Liver (tissue), 9 donors: ENCODE results near the gene GAS7. TPM values are rescaled to one million over a fixed set of nuclear protein-coding genes. Genes with fewer than 3 reads are reported as not detected.

ENCODE experiments used
- DNase-seq: peaks from one replicate; pipeline ENCODE4 v3.0.0-alpha.2; 2017; ENCODE audit warnings: low spot score
- H3K27ac ChIP-seq, 2 donors: one replicate each; pipeline ENCODE4 v1.7.0; 2013; ENCODE audit warnings: inconsistent platforms in 2 of 2, low read length in 2 of 2, control low read depth in 1 of 2, low read depth in 1 of 2, mild to moderate bottlenecking in 1 of 2
- H3K27me3 ChIP-seq, 4 donors: one replicate each; pipeline versions ENCODE4 v1.6.1 to v1.7.0; 2013; ENCODE audit warnings: low read length in 3 of 4, inconsistent platforms in 1 of 4, mild to moderate bottlenecking in 1 of 4, moderate library complexity in 1 of 4; ENCODE audit not compliant: control insufficient read depth in 4 of 4, insufficient read depth in 4 of 4
- H3K36me3 ChIP-seq, 4 donors: one replicate each; pipeline versions ENCODE4 v1.6.1 to v1.7.0; 2013; ENCODE audit warnings: low read length in 3 of 4, mild to moderate bottlenecking in 3 of 4, low read depth in 1 of 4, moderate library complexity in 1 of 4; ENCODE audit not compliant: control insufficient read depth in 4 of 4, insufficient read depth in 3 of 4
- H3K4me1 ChIP-seq, 4 donors: one replicate each; pipeline versions ENCODE4 v1.6.1 to v1.7.0; 2013; ENCODE audit warnings: low read length in 3 of 4, mild to moderate bottlenecking in 3 of 4, moderate library complexity in 1 of 4; ENCODE audit not compliant: control insufficient read depth in 4 of 4, insufficient read depth in 4 of 4
- H3K4me3 ChIP-seq, 3 donors: one replicate each; pipeline versions ENCODE4 v1.6.1 to v1.7.0; 2013; ENCODE audit warnings: low read length in 3 of 3, control low read depth in 1 of 3, low read depth in 1 of 3, mild to moderate bottlenecking in 1 of 3
- H3K9ac ChIP-seq, 2 donors: one replicate each; pipeline ENCODE4 v1.7.0; 2013; ENCODE audit warnings: low read length in 2 of 2, mild to moderate bottlenecking in 2 of 2, moderate library complexity in 2 of 2, control low read depth in 1 of 2, low read depth in 1 of 2
- H3K9me3 ChIP-seq, 4 donors: one replicate each; pipeline versions ENCODE4 v1.6.1 to v1.7.0; 2013; ENCODE audit warnings: low read length in 3 of 4; ENCODE audit not compliant: control insufficient read depth in 4 of 4
- FOXA1 ChIP-seq: IDR thresholded peaks from 2 replicates; pipeline ENCODE4 v1.6.1; 2016; ENCODE audit warnings: antibody characterized with exemption
- FOXA2 ChIP-seq: IDR thresholded peaks from 2 replicates; pipeline ENCODE4 v1.6.1; 2016; ENCODE audit warnings: antibody characterized with exemption
- GABPA ChIP-seq, 2 donors: IDR thresholded peaks in 1 of 2; conservative IDR thresholded peaks in 1 of 2; 2 replicates each; pipeline ENCODE4 v1.6.1; 2016; ENCODE audit warnings: antibody characterized with exemption in 2 of 2, mild to moderate bottlenecking in 1 of 2, moderate library complexity in 1 of 2
- HNF4A ChIP-seq, 2 donors: conservative IDR thresholded peaks; 2 replicates each; pipeline ENCODE4 v1.6.1; 2016; ENCODE audit warnings: antibody characterized with exemption in 2 of 2, mild to moderate bottlenecking in 2 of 2
- HNF4G ChIP-seq: IDR thresholded peaks from 2 replicates; pipeline ENCODE4 v1.6.1; 2016; ENCODE audit warnings: antibody characterized with exemption
- JUND ChIP-seq, 2 donors: IDR thresholded peaks; 2 replicates each; pipeline ENCODE4 v1.6.1; 2016; ENCODE audit warnings: antibody characterized with exemption in 2 of 2
- RAD21 ChIP-seq, 2 donors: IDR thresholded peaks; 2 replicates each; pipeline ENCODE4 v1.6.1; 2016; ENCODE audit warnings: antibody characterized with exemption in 2 of 2, mild to moderate bottlenecking in 2 of 2
- RXRA ChIP-seq, 2 donors: IDR thresholded peaks; 2 replicates each; pipeline ENCODE4 v1.6.1; 2017 to 2018; ENCODE audit warnings: antibody characterized with exemption in 2 of 2, mild to moderate bottlenecking in 1 of 2
- SP1 ChIP-seq: IDR thresholded peaks from 2 replicates; pipeline ENCODE4 v1.6.1; 2018; ENCODE audit warnings: antibody characterized with exemption, mild to moderate bottlenecking
- TAF1 ChIP-seq: conservative IDR thresholded peaks from 2 replicates; pipeline ENCODE4 v1.6.1; 2016; ENCODE audit warnings: antibody characterized with exemption, mild to moderate bottlenecking
- YY1 ChIP-seq: IDR thresholded peaks from 2 replicates; pipeline ENCODE4 v1.6.1; 2016; ENCODE audit warnings: antibody characterized with exemption, mild to moderate bottlenecking
- WGBS: extraction: QIAGEN DNeasy Blood & Tissue Kit; methylation state at CpG from one replicate; pipeline ENCODE4 v1.1.7; 2013; 5-methylcytosine and 5-hydroxymethylcytosine counted together
- polyA plus RNA-seq, 2 donors: library from polyadenylated mRNA; stranded (reverse) in 1 of 2; unstranded in 1 of 2; fragments of 200-250 nt in 1 of 2; fragments of >200 nt in 1 of 2; fragmentation: Nextera tagmentation in 1 of 2; extraction: Ambion mirVana in 1 of 2; gene quantifications; one replicate each; pipeline versions ENCODE4 v1.2.1 to v1.2.3, GENCODE V29; 2013 to 2015
- total RNA-seq, 2 donors: library from RNA; depleted of rRNA; stranded (reverse); fragments of >200 nt; gene quantifications; one replicate each; pipeline ENCODE4 v1.2.3, GENCODE V29; 2014
- TF ChIP-seq, protein P1 (sequence below): fragments of 150-350 bp; IDR thresholded peaks from 2 replicates; pipeline ENCODE4 v1.5.1; 2017; ENCODE audit warnings: improper control_type of control experiment, low read depth, low read length; ENCODE audit not compliant: missing input control
- TF ChIP-seq, protein P2 (sequence below): IDR thresholded peaks from 2 replicates; pipeline ENCODE4 v1.6.1; 2016; ENCODE audit warnings: antibody characterized with exemption
- TF ChIP-seq, protein P3 (sequence below): IDR thresholded peaks from 2 replicates; pipeline ENCODE4 v1.6.1; 2016; ENCODE audit warnings: antibody characterized with exemption
- TF ChIP-seq, protein P4 (sequence below): IDR thresholded peaks from 2 replicates; pipeline ENCODE4 v1.6.1; 2016; ENCODE audit warnings: antibody characterized with exemption, mild to moderate bottlenecking
- TF ChIP-seq, protein P5 (sequence below): IDR thresholded peaks from 2 replicates; pipeline ENCODE4 v1.6.1; 2016; ENCODE audit warnings: antibody characterized with exemption
- donor health status: healthy.
- donor health status: healthy.
- donor health status: healthy.
- donor health status: healthy.
- donor health status: healthy.

Gene GAS7
- total and polyA plus RNA-seq, 4 donors, result 0.79 to 6.1 (median 2.5) TPM

DNA sequence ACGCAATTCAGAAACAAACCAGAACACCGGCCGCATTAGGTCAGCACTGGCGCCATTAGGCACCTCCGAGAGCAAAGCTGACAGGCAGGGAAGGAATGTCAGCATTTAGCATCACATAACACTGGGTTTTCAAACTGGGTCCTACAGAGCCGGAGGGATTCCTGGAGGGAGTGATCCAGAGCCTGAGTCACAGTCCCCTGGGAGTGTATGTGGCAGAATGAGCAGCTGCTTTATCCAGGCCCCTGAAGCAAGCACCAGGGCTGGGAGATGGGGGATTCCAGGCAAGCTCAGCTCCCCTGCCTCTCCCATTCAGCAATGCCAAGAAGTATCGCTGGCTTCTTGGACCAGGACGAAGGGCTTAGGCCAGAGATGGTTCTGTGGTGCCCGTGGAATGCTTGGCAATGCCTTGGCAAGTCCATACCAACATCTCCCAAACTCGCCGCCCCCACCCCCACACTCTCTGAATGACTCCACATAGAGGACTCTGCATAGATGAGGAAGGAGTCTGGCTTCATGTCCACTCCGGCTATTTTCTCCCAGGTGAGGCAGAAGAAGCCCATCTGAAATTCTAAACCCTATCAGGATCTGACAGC is 20.4 kb downstream of the GAS7 start:
- H3K9me3 ChIP-seq, result no peaks in the 10 kb centered on the region
- H3K36me3 ChIP-seq, result no peaks in the 10 kb centered on the region
- H3K4me3 ChIP-seq, result no peak overlapping the region
- TF ChIP-seq RXRA (IDR thresholded peaks at IDR 0.05) (no peak), GABPA (IDR thresholded peaks at IDR 0.05 in 1 of 2, conservative IDR thresholded peaks at IDR 0.05 in 1 of 2) (no peak), RAD21 (IDR thresholded peaks at IDR 0.05) (no peak), HNF4A (conservative IDR thresholded peaks at IDR 0.05) (no peak), FOXA1 (no peak), FOXA2 (no peak), TAF1 (no peak)
- TF ChIP-seq, protein P1, sequence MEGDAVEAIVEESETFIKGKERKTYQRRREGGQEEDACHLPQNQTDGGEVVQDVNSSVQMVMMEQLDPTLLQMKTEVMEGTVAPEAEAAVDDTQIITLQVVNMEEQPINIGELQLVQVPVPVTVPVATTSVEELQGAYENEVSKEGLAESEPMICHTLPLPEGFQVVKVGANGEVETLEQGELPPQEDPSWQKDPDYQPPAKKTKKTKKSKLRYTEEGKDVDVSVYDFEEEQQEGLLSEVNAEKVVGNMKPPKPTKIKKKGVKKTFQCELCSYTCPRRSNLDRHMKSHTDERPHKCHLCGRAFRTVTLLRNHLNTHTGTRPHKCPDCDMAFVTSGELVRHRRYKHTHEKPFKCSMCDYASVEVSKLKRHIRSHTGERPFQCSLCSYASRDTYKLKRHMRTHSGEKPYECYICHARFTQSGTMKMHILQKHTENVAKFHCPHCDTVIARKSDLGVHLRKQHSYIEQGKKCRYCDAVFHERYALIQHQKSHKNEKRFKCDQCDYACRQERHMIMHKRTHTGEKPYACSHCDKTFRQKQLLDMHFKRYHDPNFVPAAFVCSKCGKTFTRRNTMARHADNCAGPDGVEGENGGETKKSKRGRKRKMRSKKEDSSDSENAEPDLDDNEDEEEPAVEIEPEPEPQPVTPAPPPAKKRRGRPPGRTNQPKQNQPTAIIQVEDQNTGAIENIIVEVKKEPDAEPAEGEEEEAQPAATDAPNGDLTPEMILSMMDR, result no peak
- TF ChIP-seq, protein P2, sequence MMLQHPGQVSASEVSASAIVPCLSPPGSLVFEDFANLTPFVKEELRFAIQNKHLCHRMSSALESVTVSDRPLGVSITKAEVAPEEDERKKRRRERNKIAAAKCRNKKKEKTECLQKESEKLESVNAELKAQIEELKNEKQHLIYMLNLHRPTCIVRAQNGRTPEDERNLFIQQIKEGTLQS, result no peak
- TF ChIP-seq, protein P3, sequence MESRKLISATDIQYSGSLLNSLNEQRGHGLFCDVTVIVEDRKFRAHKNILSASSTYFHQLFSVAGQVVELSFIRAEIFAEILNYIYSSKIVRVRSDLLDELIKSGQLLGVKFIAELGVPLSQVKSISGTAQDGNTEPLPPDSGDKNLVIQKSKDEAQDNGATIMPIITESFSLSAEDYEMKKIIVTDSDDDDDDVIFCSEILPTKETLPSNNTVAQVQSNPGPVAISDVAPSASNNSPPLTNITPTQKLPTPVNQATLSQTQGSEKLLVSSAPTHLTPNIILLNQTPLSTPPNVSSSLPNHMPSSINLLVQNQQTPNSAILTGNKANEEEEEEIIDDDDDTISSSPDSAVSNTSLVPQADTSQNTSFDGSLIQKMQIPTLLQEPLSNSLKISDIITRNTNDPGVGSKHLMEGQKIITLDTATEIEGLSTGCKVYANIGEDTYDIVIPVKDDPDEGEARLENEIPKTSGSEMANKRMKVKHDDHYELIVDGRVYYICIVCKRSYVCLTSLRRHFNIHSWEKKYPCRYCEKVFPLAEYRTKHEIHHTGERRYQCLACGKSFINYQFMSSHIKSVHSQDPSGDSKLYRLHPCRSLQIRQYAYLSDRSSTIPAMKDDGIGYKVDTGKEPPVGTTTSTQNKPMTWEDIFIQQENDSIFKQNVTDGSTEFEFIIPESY, result no peak
- H3K9ac ChIP-seq, result no peak overlapping the region
- DNase-seq, result no peak
- 63% methylated on average over 12 of the region's 12 CpGs for WGBS
- no peak overlapping the region for H3K27ac ChIP-seq
- peaks cover 0 to 3% (median 0%) of the 10 kb centered on the region in 4 donors for H3K27me3 ChIP-seq
- H3K4me1 ChIP-seq, result no peaks in the 10 kb centered on the region

DNA sequence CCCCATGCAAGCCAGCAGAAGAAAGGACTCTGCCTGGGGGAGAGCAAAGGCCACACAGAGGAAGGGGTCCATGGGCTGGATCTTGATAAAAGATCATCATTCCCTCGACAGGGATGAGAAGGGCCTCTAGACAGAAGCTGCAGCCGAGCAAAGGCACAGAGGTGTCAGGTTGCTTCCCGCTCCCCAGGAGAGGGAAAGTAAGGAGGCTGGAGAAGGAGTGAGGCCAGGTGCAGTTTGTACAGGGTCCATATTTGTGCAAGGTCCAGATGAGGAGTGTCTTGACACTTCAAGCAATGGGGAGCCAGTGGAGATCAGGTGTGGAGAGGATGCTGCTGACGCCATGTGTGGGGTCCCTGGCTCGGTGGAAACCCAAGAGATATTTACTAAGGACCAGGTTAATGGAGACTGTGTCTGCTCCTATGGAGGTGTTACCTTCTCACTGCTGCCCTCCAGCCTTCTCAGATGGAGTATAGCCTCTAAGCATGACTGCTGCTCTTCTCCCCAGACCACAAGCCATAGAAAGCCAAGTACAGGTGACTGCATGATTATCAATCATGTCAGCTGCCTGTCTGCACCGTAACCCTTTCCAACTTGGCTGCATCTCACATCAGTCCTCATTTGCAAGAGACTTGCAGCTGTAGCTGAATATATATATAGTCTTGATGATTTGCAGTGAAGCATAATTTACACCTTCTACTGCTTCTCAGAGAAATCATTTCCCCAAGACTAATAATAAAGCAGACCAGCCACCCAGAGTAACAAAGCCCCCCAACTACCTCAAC is 21.1 kb downstream of the GAS7 start:
- H3K27me3 ChIP-seq, result peaks cover 0 to 3% (median 0%) of the 10 kb centered on the region in 4 donors
- H3K4me3 ChIP-seq, result no peak overlapping the region
- no peak for DNase-seq
- H3K9me3 ChIP-seq, result peaks cover 0 to 2% (median 1%) of the 10 kb centered on the region in 4 donors
- TF ChIP-seq SP1 (no peak), JUND (IDR thresholded peaks at IDR 0.05) (no peak), YY1 (no peak), RXRA (IDR thresholded peaks at IDR 0.05) (no peak), HNF4G (no peak), FOXA1 (no peak)
- TF ChIP-seq, protein P4, sequence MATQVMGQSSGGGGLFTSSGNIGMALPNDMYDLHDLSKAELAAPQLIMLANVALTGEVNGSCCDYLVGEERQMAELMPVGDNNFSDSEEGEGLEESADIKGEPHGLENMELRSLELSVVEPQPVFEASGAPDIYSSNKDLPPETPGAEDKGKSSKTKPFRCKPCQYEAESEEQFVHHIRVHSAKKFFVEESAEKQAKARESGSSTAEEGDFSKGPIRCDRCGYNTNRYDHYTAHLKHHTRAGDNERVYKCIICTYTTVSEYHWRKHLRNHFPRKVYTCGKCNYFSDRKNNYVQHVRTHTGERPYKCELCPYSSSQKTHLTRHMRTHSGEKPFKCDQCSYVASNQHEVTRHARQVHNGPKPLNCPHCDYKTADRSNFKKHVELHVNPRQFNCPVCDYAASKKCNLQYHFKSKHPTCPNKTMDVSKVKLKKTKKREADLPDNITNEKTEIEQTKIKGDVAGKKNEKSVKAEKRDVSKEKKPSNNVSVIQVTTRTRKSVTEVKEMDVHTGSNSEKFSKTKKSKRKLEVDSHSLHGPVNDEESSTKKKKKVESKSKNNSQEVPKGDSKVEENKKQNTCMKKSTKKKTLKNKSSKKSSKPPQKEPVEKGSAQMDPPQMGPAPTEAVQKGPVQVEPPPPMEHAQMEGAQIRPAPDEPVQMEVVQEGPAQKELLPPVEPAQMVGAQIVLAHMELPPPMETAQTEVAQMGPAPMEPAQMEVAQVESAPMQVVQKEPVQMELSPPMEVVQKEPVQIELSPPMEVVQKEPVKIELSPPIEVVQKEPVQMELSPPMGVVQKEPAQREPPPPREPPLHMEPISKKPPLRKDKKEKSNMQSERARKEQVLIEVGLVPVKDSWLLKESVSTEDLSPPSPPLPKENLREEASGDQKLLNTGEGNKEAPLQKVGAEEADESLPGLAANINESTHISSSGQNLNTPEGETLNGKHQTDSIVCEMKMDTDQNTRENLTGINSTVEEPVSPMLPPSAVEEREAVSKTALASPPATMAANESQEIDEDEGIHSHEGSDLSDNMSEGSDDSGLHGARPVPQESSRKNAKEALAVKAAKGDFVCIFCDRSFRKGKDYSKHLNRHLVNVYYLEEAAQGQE, result no peak
- TF ChIP-seq, protein P5, sequence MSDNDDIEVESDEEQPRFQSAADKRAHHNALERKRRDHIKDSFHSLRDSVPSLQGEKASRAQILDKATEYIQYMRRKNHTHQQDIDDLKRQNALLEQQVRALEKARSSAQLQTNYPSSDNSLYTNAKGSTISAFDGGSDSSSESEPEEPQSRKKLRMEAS, result no peak
- H3K36me3 ChIP-seq, result no peaks in the 10 kb centered on the region
- 60% methylated on average over 6 of the region's 6 CpGs for WGBS
- no peak overlapping the region for H3K27ac ChIP-seq
- H3K9ac ChIP-seq, result no peak overlapping the region
- H3K4me1 ChIP-seq, result no peaks in the 10 kb centered on the region
